GM19395 (cell line): ENCODE measurements around the gene C1orf21.
"Not testable (repeated sequence)": the region's sequence is repeated elsewhere in the genome, so short reads cannot be mapped to it uniquely, and the experiment has no call there.

ENCODE experiments used
- ATAC-seq: cut with Tn5 transposase; IDR thresholded peaks from one replicate; pipeline ENCODE4 v1.9.1; 2021; ENCODE audit warnings: mild to moderate bottlenecking, moderate library complexity; ENCODE audit not compliant: unreplicated experiment

Gene C1orf21

GRCh38 chr1:184386312-184387068 is at the start of gene C1orf21:
Gene C1orf21 (plus strand): TSS chr1:184387029. CDS start chr1:184477510, 90,481 bp downstream.
- peak; percentile 82 for ATAC-seq

- ATAC-seq = not testable (repeated sequence)
These were observed 49.0 kb upstream of the C1orf21 start for GRCh38 chr1:184337865-184338264.

GRCh38 chr1:184340984-184341383 is 45.8 kb upstream of the C1orf21 start:
- no peak for ATAC-seq

GRCh38 chr1:184350573-184350972 is 36.3 kb upstream of the C1orf21 start:
- ATAC-seq = no peak

GRCh38 chr1:184351416-184351975 is 35.3 kb upstream of the C1orf21 start:
- no peak for ATAC-seq

- ATAC-seq = no peak
These were observed 34.1 kb upstream of the C1orf21 start for GRCh38 chr1:184352776-184353175.

GRCh38 chr1:184354719-184355118 is 32.1 kb upstream of the C1orf21 start:
- ATAC-seq = no peak

GRCh38 chr1:184356891-184357290 is 29.9 kb upstream of the C1orf21 start:
- no peak for ATAC-seq

GRCh38 chr1:184358256-184358655 is 28.6 kb upstream of the C1orf21 start:
- no peak for ATAC-seq

GRCh38 chr1:184359909-184360308 is 26.9 kb upstream of the C1orf21 start:
- ATAC-seq = peak; percentile 76

GRCh38 chr1:184362876-184363275 is 24.0 kb upstream of the C1orf21 start:
- ATAC-seq = no peak

GRCh38 chr1:184365699-184366098 is 21.1 kb upstream of the C1orf21 start:
- no peak for ATAC-seq

GRCh38 chr1:184366997-184367396 is 19.8 kb upstream of the C1orf21 start:
- ATAC-seq = no peak

GRCh38 chr1:184367427-184368038 is 19.3 kb upstream of the C1orf21 start:
- no peak for ATAC-seq

- ATAC-seq = no peak
These were observed 18.5 kb upstream of the C1orf21 start for GRCh38 chr1:184368354-184368753.

- ATAC-seq = no peak
These were observed 16.0 kb upstream of the C1orf21 start for GRCh38 chr1:184370850-184371249.

- no peak for ATAC-seq
These were observed 13.7 kb upstream of the C1orf21 start for GRCh38 chr1:184373155-184373554.

GRCh38 chr1:184376369-184376768 is 10.5 kb upstream of the C1orf21 start:
- ATAC-seq = no peak

- ATAC-seq = no peak
These were observed 7.6 kb upstream of the C1orf21 start for GRCh38 chr1:184379111-184379752.

GRCh38 chr1:184380468-184380867 is 6.4 kb upstream of the C1orf21 start:
- no peak for ATAC-seq

GRCh38 chr1:184383772-184384323 is 3.0 kb upstream of the C1orf21 start:
- ATAC-seq = no peak
